Osteoblast (primary cell): ENCODE results near the gene SH3RF1. TPM values are rescaled to one million over a fixed set of nuclear protein-coding genes. Genes with fewer than 3 reads are reported as not detected.

Experiments
- DNase-seq: peaks from one replicate; pipeline ENCODE4 v3.0.0; 2011; ENCODE audit warnings: low spot score, mixed read lengths; ENCODE audit not compliant: insufficient read length; ENCODE audit errors: missing footprints
- H2AFZ ChIP-seq: 2 replicates; pipeline ENCODE4 v1.6.0; 2011; ENCODE audit warnings: mild to moderate bottlenecking, low read length
- H3K27ac ChIP-seq: 2 replicates; pipeline ENCODE4 v1.5.1; 2011; ENCODE audit warnings: mild to moderate bottlenecking, low read depth, low read length, moderate library complexity
- H3K27me3 ChIP-seq: 2 replicates; pipeline ENCODE4 v1.6.0; 2012; ENCODE audit warnings: mild to moderate bottlenecking, control low read depth, inconsistent platforms, low read length, moderate library complexity; ENCODE audit not compliant: insufficient read depth
- H3K36me3 ChIP-seq: 2 replicates; pipeline ENCODE4 v1.5.1; 2011; ENCODE audit warnings: mild to moderate bottlenecking, low read length, control low read depth, moderate library complexity; ENCODE audit not compliant: insufficient read depth
- H3K4me1 ChIP-seq: 2 replicates; pipeline ENCODE4 v1.5.1; 2011; ENCODE audit warnings: mild to moderate bottlenecking, low read length, control low read depth, moderate library complexity; ENCODE audit not compliant: insufficient read depth
- H3K4me2 ChIP-seq: 2 replicates; pipeline ENCODE4 v1.6.0; 2011; ENCODE audit warnings: mild to moderate bottlenecking, low read length; ENCODE audit not compliant: insufficient read depth
- H3K4me3 ChIP-seq: fragments of 200-600 bp; sonication (generic); 3 replicates; pipeline ENCODE4 v1.5.1; 2012; ENCODE audit warnings: mild to moderate bottlenecking, low read length, inconsistent platforms; ENCODE audit not compliant: insufficient read depth
- H3K79me2 ChIP-seq: 2 replicates; pipeline ENCODE4 v1.6.0; 2012; ENCODE audit warnings: mild to moderate bottlenecking, low read length, control low read depth, inconsistent platforms; ENCODE audit not compliant: insufficient read depth
- H3K9me3 ChIP-seq: 2 replicates; pipeline ENCODE4 v1.5.1; 2011; ENCODE audit warnings: low read depth, low read length, control low read depth
- H4K20me1 ChIP-seq: 2 replicates; pipeline ENCODE4 v1.6.0; 2012; ENCODE audit warnings: mild to moderate bottlenecking, low read length, control low read depth; ENCODE audit not compliant: insufficient read depth
- total RNA-seq: library from RNA; depleted of rRNA; stranded (reverse); fragments of >200 nt; gene quantifications from 2 replicates; pipeline ENCODE4 v1.2.3, GENCODE V29; 2012
- TF ChIP-seq, protein P1 (sequence below): IDR thresholded peaks from 2 replicates; pipeline ENCODE4 v1.5.1; 2011; ENCODE audit warnings: mild to moderate bottlenecking, low read depth, low read length, moderate library complexity; ENCODE audit errors: extremely low read depth

The SH3RF1 gene
- total RNA-seq, 1 donor: 37.6 TPM

DNA sequence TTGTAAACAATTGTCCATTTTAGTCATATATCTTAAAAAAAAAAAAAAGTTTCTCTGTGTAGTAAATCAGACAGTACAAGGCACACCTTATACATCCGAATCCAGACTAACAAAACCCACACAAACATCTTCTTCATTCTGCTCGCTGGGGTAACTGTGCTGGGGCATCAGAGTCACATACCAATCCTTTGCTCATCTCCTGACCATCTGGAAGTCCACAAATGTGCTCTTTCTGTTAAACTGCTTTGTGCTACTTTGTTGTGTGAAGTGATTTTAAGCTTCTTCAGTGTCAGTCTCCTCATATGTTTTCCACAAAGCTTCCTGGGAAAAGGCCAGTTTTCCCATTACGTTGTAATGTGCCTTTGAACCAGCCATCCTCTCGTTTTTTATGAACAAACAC lies 174.5 kb downstream of the SH3RF1 start:
- Histone ChIP-seq H4K20me1 (peaks cover 13% of the 10 kb centered on the region), H3K4me1 (peaks cover 32% of the 10 kb centered on the region), H3K4me2 (no peak overlapping the region), H3K4me3 (no peak overlapping the region), H3K27me3 (no peaks in the 10 kb centered on the region), H3K27ac (peak overlapping the region; percentile 74), H2AFZ (no peak overlapping the region), H3K79me2 (peaks cover 59% of the 10 kb centered on the region), H3K36me3 (peaks cover 78% of the 10 kb centered on the region), H3K9me3 (no peaks in the 10 kb centered on the region)
- no peak for DNase-seq
- TF ChIP-seq, protein P1, sequence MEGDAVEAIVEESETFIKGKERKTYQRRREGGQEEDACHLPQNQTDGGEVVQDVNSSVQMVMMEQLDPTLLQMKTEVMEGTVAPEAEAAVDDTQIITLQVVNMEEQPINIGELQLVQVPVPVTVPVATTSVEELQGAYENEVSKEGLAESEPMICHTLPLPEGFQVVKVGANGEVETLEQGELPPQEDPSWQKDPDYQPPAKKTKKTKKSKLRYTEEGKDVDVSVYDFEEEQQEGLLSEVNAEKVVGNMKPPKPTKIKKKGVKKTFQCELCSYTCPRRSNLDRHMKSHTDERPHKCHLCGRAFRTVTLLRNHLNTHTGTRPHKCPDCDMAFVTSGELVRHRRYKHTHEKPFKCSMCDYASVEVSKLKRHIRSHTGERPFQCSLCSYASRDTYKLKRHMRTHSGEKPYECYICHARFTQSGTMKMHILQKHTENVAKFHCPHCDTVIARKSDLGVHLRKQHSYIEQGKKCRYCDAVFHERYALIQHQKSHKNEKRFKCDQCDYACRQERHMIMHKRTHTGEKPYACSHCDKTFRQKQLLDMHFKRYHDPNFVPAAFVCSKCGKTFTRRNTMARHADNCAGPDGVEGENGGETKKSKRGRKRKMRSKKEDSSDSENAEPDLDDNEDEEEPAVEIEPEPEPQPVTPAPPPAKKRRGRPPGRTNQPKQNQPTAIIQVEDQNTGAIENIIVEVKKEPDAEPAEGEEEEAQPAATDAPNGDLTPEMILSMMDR: no peak

DNA sequence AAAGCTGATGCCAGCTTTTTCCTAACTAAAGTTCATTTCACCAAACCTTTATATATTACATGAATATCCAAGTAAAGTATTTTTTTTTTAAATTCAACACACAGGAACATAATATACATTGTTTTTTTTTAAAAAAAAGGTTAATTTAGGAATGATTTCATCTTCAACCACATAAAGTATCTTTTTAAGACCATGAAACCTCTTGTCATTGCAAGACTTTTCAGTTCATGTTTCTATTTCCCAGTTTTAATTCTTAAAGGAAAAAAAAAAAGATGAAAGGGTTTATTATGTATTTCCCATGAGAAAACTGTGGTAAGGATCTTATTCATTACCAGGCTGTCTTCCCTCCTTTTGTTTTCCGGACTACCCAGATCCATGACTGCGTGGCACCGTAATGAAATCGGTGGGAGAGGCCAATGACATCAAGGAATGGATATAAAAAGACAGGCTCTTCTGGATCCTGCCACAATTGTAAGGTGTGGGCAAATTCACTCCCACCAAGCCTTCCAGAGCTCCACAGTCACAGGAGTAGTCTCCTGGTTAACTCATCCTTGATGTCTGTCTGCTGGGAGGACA lies 176.0 kb downstream of the SH3RF1 start:
- H3K36me3 ChIP-seq: peaks cover 80% of the 10 kb centered on the region
- H3K27me3 ChIP-seq: no peaks in the 10 kb centered on the region
- H3K4me1 ChIP-seq: peaks cover 17% of the 10 kb centered on the region
- TF ChIP-seq, protein P1: no peak
- H2AFZ ChIP-seq: no peak overlapping the region
- DNase-seq: no peak
- H4K20me1 ChIP-seq: peaks cover 6% of the 10 kb centered on the region
- H3K27ac ChIP-seq: no peak overlapping the region
- no peaks in the 10 kb centered on the region for H3K9me3 ChIP-seq
- H3K79me2 ChIP-seq: peaks cover 50% of the 10 kb centered on the region
- no peak overlapping the region for H3K4me3 ChIP-seq
- no peak overlapping the region for H3K4me2 ChIP-seq

DNA sequence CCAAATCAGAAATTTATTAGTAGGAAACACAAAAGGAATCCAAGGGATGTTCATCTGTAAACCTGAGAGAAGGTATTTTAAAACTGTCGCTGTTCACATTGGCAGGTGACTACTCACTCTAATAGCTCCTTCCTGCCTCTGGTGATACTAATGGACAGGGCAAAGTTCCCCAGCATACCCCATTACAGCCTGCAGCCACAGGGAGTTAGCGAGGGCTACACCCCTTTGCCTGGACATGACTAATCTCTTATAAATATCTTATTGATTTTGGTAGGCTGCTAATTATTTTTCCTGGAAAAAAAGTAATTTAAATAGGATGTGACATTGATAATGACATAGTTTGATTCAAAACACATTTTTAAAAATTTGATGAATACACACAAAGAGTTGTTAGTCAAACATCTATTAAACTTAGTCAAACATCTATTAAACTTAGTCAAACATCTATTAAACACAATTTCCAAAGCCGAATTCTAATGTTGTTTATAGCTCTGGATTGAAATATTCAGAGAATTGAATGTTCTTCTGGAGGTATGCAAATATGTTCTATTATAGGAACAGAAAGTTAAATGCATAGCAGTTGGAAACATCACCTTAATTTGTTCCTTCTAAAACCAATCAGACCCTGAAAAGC lies 177.8 kb downstream of the SH3RF1 start:
- H3K4me2 ChIP-seq: no peak overlapping the region
- TF ChIP-seq, protein P1: no peak
- H3K36me3 ChIP-seq: peaks cover 81% of the 10 kb centered on the region
- H3K79me2 ChIP-seq: peaks cover 38% of the 10 kb centered on the region
- no peaks in the 10 kb centered on the region for H3K27me3 ChIP-seq
- H3K4me3 ChIP-seq: no peak overlapping the region
- no peak overlapping the region for H2AFZ ChIP-seq
- no peak overlapping the region for H3K27ac ChIP-seq
- no peaks in the 10 kb centered on the region for H3K9me3 ChIP-seq
- H3K4me1 ChIP-seq: no peaks in the 10 kb centered on the region
- DNase-seq: no peak
- no peaks in the 10 kb centered on the region for H4K20me1 ChIP-seq

DNA sequence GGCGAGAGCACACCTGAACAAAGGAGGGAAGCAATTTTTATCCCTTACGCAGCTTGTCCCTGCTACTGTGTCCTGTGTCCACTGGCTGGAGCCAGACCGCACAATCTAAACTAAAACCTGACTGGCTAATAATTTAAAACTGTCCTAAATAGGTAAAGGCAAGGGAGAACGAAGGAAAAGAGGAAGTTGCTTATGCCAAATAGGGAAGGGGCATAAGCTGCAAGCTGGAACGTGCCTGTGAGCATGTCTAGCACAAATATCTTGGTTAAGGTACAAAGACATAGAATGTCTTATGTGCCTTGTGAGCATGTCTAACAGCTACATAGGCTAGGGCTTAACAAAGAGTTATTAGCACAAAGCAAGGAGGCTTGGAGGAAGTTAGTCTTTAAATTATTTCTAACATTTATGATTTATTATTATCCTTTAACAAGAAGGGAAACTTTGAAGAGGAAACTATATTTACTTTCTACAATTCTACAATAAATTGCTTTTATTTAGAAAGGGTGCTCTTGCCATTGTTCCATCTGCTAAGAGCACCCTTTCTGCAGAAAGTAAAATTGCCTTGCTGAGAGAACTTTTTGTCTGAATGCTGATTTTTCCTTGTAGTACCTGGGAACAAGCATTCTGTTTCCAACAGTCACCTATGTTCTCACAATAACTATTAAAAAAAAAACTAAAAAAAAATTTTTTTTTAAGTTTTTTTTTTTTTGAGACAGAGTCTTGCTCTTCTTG lies 180.1 kb downstream of the SH3RF1 start:
- H3K4me2 ChIP-seq: no peak overlapping the region

More for the DNA sequence above, 180.1 kb downstream of the SH3RF1 start:
- Histone ChIP-seq H3K4me1 (no peaks in the 10 kb centered on the region), H3K27me3 (no peaks in the 10 kb centered on the region), H3K79me2 (peaks cover 16% of the 10 kb centered on the region), H4K20me1 (no peaks in the 10 kb centered on the region), H3K4me3 (no peak overlapping the region), H3K9me3 (no peaks in the 10 kb centered on the region), H2AFZ (no peak overlapping the region), H3K36me3 (peaks cover 63% of the 10 kb centered on the region), H3K27ac (no peak overlapping the region)
- TF ChIP-seq, protein P1: no peak
- DNase-seq: no peak
